Globus pallidus (tissue), 1 donor: ENCODE measurements around the gene NLRP3.
"Not testable (repeated sequence)": the region's sequence is repeated elsewhere in the genome, so short reads cannot be mapped to it uniquely, and the experiment has no call there.

Source experiments
- DNase-seq: peaks from one replicate; pipeline ENCODE4 v3.0.0-alpha.2; 2015; ENCODE audit warnings: low spot score

NLRP3 gene

GRCh38 chr1:247469141-247469535, 53.2 kb downstream of the NLRP3 start:
- no peak for DNase-seq

GRCh38 chr1:247470942-247471429, 55.0 kb downstream of the NLRP3 start:
- DNase-seq, result not testable (repeated sequence)

- no peak for DNase-seq
Measured at GRCh38 chr1:247471445-247472016, 55.6 kb downstream of the NLRP3 start.

GRCh38 chr1:247472035-247472434, 56.1 kb downstream of the NLRP3 start:
- no peak for DNase-seq

- DNase-seq, result no peak
Measured at GRCh38 chr1:247474367-247474766, 58.4 kb downstream of the NLRP3 start.

GRCh38 chr1:247475793-247476192, 59.8 kb downstream of the NLRP3 start:
- DNase-seq, result no peak

GRCh38 chr1:247476328-247477058, 60.5 kb downstream of the NLRP3 start:
- not testable (repeated sequence) for DNase-seq

GRCh38 chr1:247482747-247483146, 66.8 kb downstream of the NLRP3 start:
- no peak for DNase-seq

- DNase-seq, result peak; percentile 31
Measured at GRCh38 chr1:247487057-247487456, 71.1 kb downstream of the NLRP3 start.

- no peak for DNase-seq
Measured at GRCh38 chr1:247491328-247491727, 75.4 kb downstream of the NLRP3 start.

- no peak for DNase-seq
Measured at GRCh38 chr1:247493106-247493505, 77.1 kb downstream of the NLRP3 start.

- no peak for DNase-seq
Measured at GRCh38 chr1:247494767-247495166, 78.8 kb downstream of the NLRP3 start.

- no peak for DNase-seq
Measured at GRCh38 chr1:247496581-247497285, 80.8 kb downstream of the NLRP3 start.
